Activated B cell treated with CpG ODN at 0.5 μM for 24 hours (primary cell): Measurements from ENCODE around the gene SLC6A17. TPM values are rescaled to one million over a fixed set of nuclear protein-coding genes. Genes with fewer than 3 reads are reported as not detected.

Experiments used
- ATAC-seq: fragments of 200-7000 bp; cut with Tn5 transposase; one replicate; pipeline ENCODE4 v1.10.0; 2021; ENCODE audit warnings: low read depth, mild to moderate bottlenecking, moderate library complexity
- CTCF ChIA-PET: fragments of 350-600 bp; sonication (Branson Sonifier 250); formaldehyde crosslinking; loops from one replicate; lab custom pipeline; 2021; ENCODE audit warnings: antibody characterized with exemption; lab: Charles Lee
- POLR2A ChIA-PET: fragments of 350-600 bp; sonication (Branson Sonifier 250); formaldehyde crosslinking; loops from one replicate; lab custom pipeline; 2021; ENCODE audit warnings: antibody characterized with exemption; lab: Charles Lee
- DNase-seq: peaks from one replicate; pipeline ENCODE4 v3.0.0; 2022
- H3K27ac Mint-ChIP-seq: one replicate; pipeline ENCODE4 v1.8.0; 2020; ENCODE audit warnings: mixed read lengths
- H3K27me3 Mint-ChIP-seq: one replicate; pipeline ENCODE4 v1.8.0; 2021; ENCODE audit warnings: mixed read lengths
- H3K36me3 Mint-ChIP-seq: one replicate; pipeline ENCODE4 v1.8.0; 2021; ENCODE audit warnings: low read depth, mixed read lengths
- H3K4me1 Mint-ChIP-seq: one replicate; pipeline ENCODE4 v1.8.0; 2021; ENCODE audit warnings: mixed read lengths
- H3K4me3 Mint-ChIP-seq: one replicate; pipeline ENCODE4 v1.8.0; 2020; ENCODE audit warnings: mild to moderate bottlenecking, mixed read lengths
- H3K9me3 Mint-ChIP-seq: one replicate; pipeline ENCODE4 v1.8.0; 2020; ENCODE audit warnings: mixed read lengths
- intact Hi-C: fragments of 100-400 bp; cut with micrococcal nuclease; formaldehyde crosslinking; loops from one replicate; pipeline ENCODE4 v1.15.1; 2024
- total RNA-seq: library from RNA; stranded (reverse); gene quantifications from 2 replicates; pipeline ENCODE4 v1.2.3, GENCODE V29; 2022
- TF ChIP-seq, protein P1 (sequence below): fragments of 200-600 bp; IDR thresholded peaks from one replicate; pipeline ENCODE4 v1.8.0; 2022; ENCODE audit warnings: antibody characterized with exemption, mild to moderate bottlenecking

The SLC6A17 gene
- total RNA-seq, 1 donor from 2014 or later = not detected

DNA sequence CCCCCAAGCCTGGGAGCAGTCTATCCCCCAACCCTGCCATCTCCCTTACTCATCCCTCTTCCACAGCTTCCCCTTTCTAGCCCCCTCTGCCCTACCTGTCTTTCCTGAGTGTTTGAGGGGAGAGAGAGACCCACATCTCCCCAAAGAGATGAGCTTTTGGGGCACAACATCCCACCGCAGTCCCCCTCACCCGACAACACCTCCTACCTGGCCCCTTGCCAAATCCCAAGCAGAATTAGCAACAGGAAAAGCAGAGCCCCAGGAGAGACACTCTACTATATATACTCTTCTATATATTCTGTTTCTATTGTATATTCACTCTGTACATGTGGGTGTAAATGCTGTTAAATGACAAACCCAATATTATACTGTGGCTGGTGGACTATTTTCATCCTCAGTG is 49.9 kb downstream of the SLC6A17 start:
- H3K27ac Mint-ChIP-seq = no peak overlapping the region
- intact Hi-C loops = no loop called here
- DNase-seq = no peak
- H3K36me3 Mint-ChIP-seq = no peaks in the 10 kb centered on the region
- CTCF ChIA-PET = interaction anchor here (1.0 to 13.5 kb wide), 4 partner anchors 115 to 297 kb away, joined by 3 to 459 read pairs (median 89); no protein-coding TSS in a partner anchor
- no peak for ATAC-seq
- no peak overlapping the region for H3K4me3 Mint-ChIP-seq
- no peaks in the 10 kb centered on the region for H3K27me3 Mint-ChIP-seq
- peaks cover 9% of the 10 kb centered on the region for H3K4me1 Mint-ChIP-seq
- POLR2A ChIA-PET = no interaction called here
- no peaks in the 10 kb centered on the region for H3K9me3 Mint-ChIP-seq
- TF ChIP-seq, protein P1, sequence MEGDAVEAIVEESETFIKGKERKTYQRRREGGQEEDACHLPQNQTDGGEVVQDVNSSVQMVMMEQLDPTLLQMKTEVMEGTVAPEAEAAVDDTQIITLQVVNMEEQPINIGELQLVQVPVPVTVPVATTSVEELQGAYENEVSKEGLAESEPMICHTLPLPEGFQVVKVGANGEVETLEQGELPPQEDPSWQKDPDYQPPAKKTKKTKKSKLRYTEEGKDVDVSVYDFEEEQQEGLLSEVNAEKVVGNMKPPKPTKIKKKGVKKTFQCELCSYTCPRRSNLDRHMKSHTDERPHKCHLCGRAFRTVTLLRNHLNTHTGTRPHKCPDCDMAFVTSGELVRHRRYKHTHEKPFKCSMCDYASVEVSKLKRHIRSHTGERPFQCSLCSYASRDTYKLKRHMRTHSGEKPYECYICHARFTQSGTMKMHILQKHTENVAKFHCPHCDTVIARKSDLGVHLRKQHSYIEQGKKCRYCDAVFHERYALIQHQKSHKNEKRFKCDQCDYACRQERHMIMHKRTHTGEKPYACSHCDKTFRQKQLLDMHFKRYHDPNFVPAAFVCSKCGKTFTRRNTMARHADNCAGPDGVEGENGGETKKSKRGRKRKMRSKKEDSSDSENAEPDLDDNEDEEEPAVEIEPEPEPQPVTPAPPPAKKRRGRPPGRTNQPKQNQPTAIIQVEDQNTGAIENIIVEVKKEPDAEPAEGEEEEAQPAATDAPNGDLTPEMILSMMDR = no peak

DNA sequence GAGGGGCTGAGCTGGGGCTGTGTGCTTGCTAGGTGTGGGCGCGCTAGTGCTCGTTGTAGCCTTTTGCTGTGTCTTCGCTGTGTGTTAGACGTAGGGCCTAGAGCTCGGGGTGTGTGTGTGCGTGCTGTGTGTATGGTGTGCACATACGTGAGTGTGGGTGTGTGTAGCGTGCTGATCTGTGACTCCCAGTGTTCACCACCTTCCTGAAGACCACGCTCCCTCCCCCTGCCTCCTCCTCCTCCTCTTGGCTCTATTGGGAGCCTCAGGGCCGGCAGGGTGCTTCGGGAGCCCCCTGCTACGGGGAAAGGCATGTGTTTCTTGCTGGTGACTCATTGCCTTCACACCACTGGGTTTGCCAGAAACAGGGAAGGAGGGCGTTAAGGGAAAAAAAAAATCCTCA is 50.4 kb downstream of the SLC6A17 start:
- intact Hi-C loops = no loop called here
- CTCF ChIA-PET = interaction anchor here (1.0 to 13.5 kb wide), 5 partner anchors 110 to 296 kb away, joined by 3 to 459 read pairs (median 72); no protein-coding TSS in a partner anchor
- Mint-ChIP-seq H3K27me3 (no peaks in the 10 kb centered on the region), H3K4me1 (peaks cover 9% of the 10 kb centered on the region), H3K27ac (no peak overlapping the region), H3K9me3 (no peaks in the 10 kb centered on the region), H3K4me3 (no peak overlapping the region), H3K36me3 (no peaks in the 10 kb centered on the region)
- ATAC-seq (no peak), DNase-seq (no peak)
- POLR2A ChIA-PET = no interaction called here
- TF ChIP-seq, protein P1 = no peak

DNA sequence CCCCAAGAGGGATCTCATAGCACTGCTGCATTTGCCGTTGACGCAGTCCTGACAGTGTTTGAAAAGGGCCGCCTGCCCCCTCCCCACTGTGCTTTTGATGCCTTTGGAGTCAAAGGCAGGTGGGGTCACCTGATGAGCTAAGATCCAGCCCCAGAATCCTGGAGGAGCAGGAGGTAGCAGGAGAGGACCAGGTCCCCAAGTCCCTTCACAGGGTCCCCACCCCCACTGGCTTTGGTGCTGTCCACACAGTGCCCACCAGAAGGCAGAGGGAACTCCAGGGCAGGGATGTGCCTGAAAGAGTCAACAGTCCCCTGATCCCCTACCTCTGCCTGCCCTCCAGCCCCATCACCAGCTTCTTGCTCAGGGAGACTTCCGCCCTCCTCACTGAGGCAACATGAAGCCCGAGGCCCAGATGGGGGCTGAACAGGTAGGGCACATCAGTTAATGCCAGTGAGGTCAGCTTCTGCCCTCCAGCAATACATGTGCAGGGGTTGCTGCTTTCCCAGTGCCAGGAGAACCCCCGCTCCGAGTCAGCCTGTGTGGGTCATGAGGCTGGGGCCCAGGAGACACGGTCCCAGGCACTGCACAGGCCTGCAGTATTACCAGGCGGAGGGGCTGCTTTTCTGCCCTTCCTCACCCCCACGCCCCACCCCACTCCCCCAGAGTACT is 51.0 kb downstream of the SLC6A17 start:
- TF ChIP-seq, protein P1 = no peak
- intact Hi-C loops = no loop called here
- H3K36me3 Mint-ChIP-seq = no peaks in the 10 kb centered on the region
- no peaks in the 10 kb centered on the region for H3K27me3 Mint-ChIP-seq
- ChIA-PET CTCF (interaction anchor here (1.1 to 13.5 kb wide), 5 partner anchors 109 to 296 kb away, joined by 3 to 459 read pairs (median 72); no protein-coding TSS in a partner anchor), POLR2A (interaction anchor here (0.5 to 0.6 kb wide), 2 partner anchors 114 to 476 kb away, joined by 7 to 8 read pairs; no protein-coding TSS in a partner anchor)
- H3K27ac Mint-ChIP-seq = no peak overlapping the region
- DNase-seq = no peak
- no peaks in the 10 kb centered on the region for H3K9me3 Mint-ChIP-seq
- no peak for ATAC-seq
- H3K4me1 Mint-ChIP-seq = peaks cover 9% of the 10 kb centered on the region
- H3K4me3 Mint-ChIP-seq = no peak overlapping the region

DNA sequence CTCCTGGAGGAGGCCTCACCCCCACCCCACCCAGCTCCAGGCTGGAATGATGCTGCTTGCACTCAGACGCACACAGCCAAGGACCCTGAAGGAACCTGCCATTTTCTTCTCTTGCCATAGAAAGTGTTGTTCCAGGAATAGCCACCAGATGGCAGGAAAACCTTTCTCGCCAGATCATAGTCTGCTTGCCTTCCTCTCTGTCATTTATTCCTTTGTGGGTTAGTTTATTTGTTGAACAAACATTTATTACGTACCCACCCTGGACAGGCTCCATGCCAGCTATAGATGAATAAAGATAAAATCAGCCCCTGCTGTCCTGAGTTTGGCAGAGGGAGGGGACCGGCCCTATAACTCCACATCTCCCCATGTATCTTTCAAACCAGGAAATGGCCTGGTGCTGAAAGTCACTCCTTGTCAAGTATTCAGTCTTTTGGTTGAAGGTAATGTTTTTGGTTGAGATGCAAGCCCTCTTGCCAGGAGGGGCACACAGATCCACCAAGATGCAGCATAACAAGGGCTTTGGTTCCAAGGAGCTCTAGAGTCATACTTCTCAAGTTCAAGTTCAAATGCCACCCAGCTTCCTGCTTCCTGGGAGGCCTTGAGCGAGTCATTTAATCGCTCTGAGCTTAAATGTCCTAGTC is 52.8 kb downstream of the SLC6A17 start:
- intact Hi-C loops = loop anchor here (1.0 kb wide), 3 partner anchors 109 to 293 kb away; no protein-coding TSS in a partner anchor
- POLR2A ChIA-PET = interaction anchor here (0.9 to 1.2 kb wide), 3 partner anchors 109 to 258 kb away, joined by 3 to 6 read pairs (median 6); no protein-coding TSS in a partner anchor
- peaks cover 12% of the 10 kb centered on the region for H3K4me1 Mint-ChIP-seq

More for the DNA sequence above, 52.8 kb downstream of the SLC6A17 start:
- Mint-ChIP-seq H3K36me3 (no peaks in the 10 kb centered on the region), H3K9me3 (no peaks in the 10 kb centered on the region), H3K4me3 (no peak overlapping the region), H3K27me3 (no peaks in the 10 kb centered on the region), H3K27ac (no peak overlapping the region)
- CTCF ChIA-PET = interaction anchor here (0.6 to 13.5 kb wide), 20 partner anchors 11 to 342 kb away, joined by 3 to 459 read pairs (median 4); no protein-coding TSS in a partner anchor
- DNase-seq (no peak), ATAC-seq (peak; percentile 74)
- TF ChIP-seq, protein P1 = peak; percentile 37
